GM13976 (cell line): ENCODE results near the gene KRTAP1-3.

ENCODE experiments used
- DNase-seq: peaks from one replicate; pipeline ENCODE4 v3.0.0; 2012; ENCODE audit warnings: low spot score
- in situ Hi-C: fragments of 300-500 bp; cut with MboI; formaldehyde crosslinking; loops from one replicate; pipeline ENCODE4 v1.12.0; 2022; ENCODE audit warnings: low sequenced_read_pairs, mixed read lengths, inconsistent platforms; ENCODE audit not compliant: unreplicated experiment
- TF ChIP-seq, protein P1 (sequence below): IDR thresholded peaks from 2 replicates; pipeline ENCODE4 v1.5.1; 2012; ENCODE audit warnings: borderline replicate concordance, mild to moderate bottlenecking; ENCODE audit not compliant: insufficient read depth; ENCODE audit errors: extremely low read depth, missing control alignments, control extremely low read depth

Gene KRTAP1-3

GRCh38 chr17:41013181-41013580 is 21.5 kb downstream of the KRTAP1-3 start:
- in situ Hi-C loops = no loop called here
- TF ChIP-seq, protein P1, sequence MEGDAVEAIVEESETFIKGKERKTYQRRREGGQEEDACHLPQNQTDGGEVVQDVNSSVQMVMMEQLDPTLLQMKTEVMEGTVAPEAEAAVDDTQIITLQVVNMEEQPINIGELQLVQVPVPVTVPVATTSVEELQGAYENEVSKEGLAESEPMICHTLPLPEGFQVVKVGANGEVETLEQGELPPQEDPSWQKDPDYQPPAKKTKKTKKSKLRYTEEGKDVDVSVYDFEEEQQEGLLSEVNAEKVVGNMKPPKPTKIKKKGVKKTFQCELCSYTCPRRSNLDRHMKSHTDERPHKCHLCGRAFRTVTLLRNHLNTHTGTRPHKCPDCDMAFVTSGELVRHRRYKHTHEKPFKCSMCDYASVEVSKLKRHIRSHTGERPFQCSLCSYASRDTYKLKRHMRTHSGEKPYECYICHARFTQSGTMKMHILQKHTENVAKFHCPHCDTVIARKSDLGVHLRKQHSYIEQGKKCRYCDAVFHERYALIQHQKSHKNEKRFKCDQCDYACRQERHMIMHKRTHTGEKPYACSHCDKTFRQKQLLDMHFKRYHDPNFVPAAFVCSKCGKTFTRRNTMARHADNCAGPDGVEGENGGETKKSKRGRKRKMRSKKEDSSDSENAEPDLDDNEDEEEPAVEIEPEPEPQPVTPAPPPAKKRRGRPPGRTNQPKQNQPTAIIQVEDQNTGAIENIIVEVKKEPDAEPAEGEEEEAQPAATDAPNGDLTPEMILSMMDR = no peak
- no peak for DNase-seq

DNA sequence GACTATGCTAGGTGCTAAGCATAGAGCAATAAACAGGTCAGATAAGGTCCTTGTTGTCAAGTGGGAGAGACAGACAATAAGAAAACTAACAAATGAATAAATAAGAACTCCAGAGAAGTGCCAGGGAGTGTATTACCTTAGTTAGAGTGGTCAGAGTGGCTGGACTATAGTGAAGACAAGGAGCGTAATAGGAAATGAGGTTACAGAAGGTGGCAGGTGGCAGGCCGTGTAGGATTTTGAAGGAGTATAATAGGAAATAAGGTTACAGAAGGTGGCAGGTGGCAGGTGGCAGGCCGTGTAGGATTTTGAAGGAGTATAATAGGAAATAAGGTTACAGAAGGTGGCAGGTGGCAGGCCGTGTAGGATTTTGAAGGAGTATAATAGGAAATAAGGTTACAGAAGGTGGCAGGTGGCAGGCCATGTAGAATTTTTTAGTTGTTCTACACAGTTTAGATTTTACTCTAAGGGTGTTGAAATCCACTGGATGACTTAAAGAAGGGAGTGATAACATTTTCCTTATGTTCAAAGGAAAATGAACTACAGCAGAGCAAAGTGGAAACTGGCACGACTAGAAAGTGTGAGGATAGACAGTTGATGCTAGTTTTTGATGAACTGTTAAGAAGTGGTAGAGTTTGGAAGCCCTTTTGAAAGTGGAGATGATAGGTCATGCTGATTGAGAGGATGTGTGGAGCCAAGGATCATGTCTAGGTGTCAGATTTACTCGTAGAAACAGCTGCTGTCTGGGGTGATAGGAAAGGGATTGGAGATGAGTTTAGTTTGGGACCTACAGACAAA is 22.2 kb downstream of the KRTAP1-3 start:
- TF ChIP-seq, protein P1 = no peak
- in situ Hi-C loops = no loop called here
- DNase-seq = no peak

- TF ChIP-seq, protein P1 = no peak
- in situ Hi-C loops = no loop called here
Measured at GRCh38 chr17:41010441-41010840, 24.2 kb downstream of the KRTAP1-3 start.

DNA sequence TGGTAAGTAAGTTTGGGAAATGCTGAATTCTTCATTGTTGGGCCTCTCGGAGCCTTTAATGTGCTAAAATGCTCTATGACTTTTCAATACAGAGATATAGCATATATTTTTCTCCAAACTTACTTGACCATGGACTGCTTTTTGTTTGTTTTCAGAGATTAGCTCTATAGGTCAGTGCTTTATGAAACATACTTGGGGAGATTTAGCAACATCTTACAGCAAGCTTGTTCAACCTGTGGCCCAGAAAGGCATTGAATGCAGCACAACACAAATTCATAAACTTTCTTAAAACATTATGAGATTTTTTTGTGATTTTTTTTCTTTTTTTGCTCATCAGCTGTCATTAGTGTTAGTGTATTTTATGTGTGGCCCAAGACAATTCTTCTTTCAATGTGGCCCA is 24.7 kb downstream of the KRTAP1-3 start:
- DNase-seq = no peak
- in situ Hi-C loops = no loop called here
- TF ChIP-seq, protein P1 = no peak

More at GRCh38 chr17:41010441-41010840, 24.2 kb downstream of the KRTAP1-3 start:
- DNase-seq = no peak

- in situ Hi-C loops = no loop called here
- TF ChIP-seq, protein P1 = no peak
Measured at GRCh38 chr17:41009301-41009760, 25.3 kb downstream of the KRTAP1-3 start.

GRCh38 chr17:41008811-41009210 is 25.9 kb downstream of the KRTAP1-3 start, which contains the start of gene KRTAP3-1:
KRTAP3-1 (minus strand) TSS chr17:41009128; CDS start chr17:41009074, 54 bp downstream.
- TF ChIP-seq, protein P1 = no peak
- in situ Hi-C loops = no loop called here
- DNase-seq = no peak

More at GRCh38 chr17:41009301-41009760, 25.3 kb downstream of the KRTAP1-3 start:
- DNase-seq = no peak
